Activated CD4-positive, alpha-beta T cell treated with anti-CD3 and anti-CD28 coated beads, Interleukin-2, Interleukin-6, amounts not matched to agents 100 ng/mL and 50 ng/mL, durations not matched to agents 16 hours and 8 hours (primary cell): Measurements from ENCODE around the gene LFNG.
"Not testable (repeated sequence)": the region's sequence is repeated elsewhere in the genome, so short reads cannot be mapped to it uniquely, and the experiment has no call there.

Experiments used
- DNase-seq: peaks from one replicate; pipeline ENCODE4 v3.0.0-alpha.2; 2020

Gene LFNG

DNA sequence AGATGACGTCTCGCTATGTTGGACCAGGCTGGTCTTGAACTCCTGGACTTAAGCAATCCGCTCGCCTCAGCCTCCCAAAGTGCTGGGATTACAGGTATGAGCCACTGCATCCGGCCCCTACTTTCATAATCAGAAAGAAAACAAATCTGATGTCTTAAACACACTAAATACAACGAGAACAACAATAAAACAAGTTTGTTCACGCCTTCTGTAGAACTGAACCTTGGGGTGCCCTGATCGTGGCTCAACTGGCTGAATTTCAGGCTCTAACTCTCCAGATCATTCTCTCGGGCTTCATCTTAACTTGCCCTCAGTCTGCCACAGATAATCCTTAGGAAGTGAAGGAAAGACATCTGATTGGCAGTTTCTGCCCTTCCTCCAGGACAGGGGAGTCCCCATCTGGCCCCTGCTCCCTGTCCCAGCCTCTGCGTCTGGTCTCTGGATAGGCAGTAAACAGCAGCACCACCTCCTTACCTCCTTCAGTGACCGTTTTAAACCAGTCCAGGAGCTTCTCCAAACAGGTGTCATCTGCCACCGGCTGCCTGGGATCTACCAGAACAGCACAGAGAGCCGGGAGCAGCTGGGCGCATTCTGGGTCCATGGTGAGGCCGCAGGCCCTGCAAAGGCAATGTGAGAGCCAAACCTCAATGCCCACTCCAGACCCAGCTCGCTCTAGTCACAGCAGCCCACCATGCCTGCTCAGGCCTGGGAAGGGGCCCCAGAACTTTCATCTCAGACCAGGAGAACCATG is 34.4 kb downstream of the LFNG start:
- no peak for DNase-seq

DNA sequence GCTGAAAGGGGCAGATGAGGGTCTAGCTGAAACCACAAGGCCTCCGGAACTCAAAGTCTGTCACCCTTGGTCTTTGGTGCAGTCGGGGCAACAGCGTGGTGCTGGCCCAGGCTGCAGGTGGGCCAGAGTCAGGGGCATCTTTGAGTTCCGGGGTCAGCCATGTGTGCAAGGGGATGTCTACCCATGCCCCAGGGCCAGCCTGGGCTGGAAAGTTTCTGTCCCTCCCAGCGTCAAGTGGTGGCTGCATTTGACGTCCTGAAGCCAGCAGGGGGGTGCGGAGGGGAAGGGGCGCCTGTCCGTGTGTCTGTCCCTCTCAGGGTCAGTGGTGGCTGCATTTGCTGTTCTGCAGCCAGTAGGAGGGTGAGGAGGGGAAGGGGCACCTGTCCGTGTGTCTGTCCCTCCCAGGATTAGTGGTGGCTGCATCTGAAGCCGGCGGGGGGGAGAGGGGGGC is 35.1 kb downstream of the LFNG start:
- no peak for DNase-seq

DNA sequence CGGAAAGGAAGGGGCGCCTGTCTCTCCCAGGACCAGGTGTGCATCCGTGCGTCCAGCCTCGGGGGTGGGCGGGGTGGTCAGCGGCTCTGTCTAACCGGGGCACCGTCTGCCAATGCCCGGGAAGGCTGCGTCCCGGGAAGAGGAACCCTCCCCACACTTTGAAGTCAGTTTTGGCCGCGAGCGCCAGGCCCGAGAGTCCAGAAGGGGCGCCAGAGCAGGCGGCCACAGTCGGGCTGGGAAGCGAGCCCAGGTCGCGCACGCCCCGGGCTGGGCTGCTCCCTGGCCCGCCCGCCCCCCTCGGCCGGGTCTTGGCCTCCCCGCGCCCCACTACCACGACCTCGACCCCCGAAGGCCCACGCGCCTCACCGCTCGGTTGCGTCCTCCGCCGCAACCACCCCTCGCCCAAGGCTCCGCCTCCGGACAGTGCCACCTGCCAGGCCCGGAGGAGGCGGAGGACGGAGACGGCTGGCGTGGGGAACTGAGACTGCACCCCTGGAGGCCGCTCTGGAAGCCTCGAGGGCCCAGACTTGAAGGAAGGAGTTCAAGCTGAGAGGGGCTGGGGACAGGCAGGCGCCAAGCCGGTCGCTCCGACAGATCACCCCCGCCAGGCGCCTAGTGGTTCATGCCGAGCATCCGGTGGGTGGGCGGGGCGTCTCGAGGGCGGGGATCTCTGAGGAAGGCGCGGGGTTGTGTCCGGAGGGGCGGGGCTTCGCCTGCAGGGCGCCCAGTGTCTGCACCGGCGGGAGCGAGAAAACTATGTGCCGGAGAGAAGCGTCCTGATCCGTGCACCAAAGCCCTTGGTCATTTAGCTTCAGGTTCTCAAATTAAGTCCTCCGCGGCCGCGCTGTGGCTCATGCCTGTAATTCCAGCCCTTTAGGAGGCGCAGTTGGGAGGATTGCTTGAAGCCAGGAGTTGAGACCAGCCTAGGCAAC is 35.8 kb downstream of the LFNG start, which contains the start of gene BRAT1:
Gene BRAT1 (minus strand): TSS at position 404 of the 932 bp plus-strand sequence. CDS start 1,093 bp downstream, outside the sequence.
- DNase-seq, result peak; percentile 96

DNA sequence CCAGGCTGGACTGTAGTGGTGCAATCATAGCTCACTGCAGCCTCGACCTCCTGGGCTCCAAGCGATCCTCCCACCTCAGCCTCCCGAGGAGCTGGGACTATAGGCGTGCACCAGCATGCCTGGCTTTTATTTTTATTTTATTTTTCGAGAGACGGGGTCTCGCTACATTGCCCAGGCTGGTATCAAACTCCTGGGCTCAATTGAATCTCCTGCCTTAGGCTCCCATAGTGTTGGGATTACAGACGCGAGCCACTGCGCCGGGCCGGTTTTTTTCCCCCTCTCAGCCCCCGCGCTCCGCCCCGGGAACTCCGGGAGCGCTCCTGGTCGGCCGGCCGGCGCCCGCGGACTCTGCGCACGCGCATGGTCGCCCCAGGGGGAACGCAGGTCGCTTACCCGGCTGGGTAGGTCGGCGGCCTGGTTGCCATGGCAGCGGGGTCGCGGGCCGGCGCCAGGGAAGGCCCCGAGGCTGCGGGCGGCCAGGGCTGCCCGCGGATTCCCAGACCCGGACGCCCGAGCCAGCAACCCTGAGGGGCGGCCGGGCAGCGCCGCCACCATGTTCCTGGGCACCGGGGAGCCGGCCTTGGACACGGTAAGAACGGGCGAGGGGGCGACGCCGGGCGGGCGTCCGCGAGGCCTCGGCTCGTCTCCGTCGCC is 39.2 kb downstream of the LFNG start, which contains the start of gene IQCE:
Gene IQCE (plus strand): TSS at position 351 of the 654 bp plus-strand sequence. CDS start 203 bp downstream, at position 554.
- peak; percentile 94 for DNase-seq

DNA sequence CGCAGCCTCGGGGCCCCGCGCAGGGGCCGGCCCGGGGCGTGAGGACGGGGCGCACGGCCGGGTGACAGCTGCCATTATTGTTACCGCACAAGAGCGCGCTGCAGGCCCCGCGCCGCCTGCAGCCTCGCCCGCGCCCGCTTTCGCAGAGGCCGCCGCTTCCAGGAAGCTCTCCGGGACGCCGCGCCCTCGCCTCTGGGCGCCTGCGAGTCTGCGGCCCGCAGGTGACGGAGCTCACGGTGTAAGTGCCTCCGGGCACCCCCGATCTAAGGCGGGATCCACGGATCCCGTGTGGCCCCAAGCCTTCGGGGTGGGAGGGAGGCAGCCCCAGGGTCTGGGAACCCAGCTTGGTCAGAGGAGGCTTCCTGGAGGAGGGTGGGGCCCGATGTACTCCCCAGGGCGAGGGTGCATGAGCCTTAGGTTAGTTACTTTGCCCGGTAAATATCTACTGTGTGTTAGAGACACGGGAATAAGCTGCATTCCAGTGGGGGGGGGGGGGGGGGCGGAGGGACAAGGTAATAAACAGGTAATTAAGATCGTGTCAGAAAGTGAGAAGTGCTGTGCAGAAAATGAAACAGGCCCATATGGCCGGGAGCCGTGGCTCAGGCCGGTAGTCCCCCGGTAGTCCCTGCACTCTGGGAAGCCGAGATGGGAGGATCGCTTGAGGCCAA is 39.8 kb downstream of the LFNG start:
- DNase-seq, result peak; percentile 42

DNA sequence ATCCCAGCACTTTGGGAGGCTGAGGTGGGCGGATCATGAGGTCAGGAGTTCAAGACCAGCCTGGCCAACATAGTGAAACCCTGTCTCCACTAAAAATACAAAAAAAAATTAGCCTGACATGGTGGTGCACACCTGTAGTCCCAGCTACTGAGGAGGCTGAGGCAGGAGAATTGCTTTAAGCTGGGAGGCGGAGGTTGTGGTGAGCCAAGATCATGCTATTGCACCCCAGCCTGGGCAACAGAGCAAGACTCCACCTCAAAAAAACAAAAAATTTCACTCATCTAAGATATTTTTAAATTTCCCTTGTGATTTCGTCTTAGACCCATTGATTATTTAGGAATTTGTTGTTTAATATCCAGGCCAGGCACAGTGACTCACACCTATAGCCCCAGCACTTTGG is 44.4 kb downstream of the LFNG start:
- DNase-seq, result not testable (repeated sequence)

DNA sequence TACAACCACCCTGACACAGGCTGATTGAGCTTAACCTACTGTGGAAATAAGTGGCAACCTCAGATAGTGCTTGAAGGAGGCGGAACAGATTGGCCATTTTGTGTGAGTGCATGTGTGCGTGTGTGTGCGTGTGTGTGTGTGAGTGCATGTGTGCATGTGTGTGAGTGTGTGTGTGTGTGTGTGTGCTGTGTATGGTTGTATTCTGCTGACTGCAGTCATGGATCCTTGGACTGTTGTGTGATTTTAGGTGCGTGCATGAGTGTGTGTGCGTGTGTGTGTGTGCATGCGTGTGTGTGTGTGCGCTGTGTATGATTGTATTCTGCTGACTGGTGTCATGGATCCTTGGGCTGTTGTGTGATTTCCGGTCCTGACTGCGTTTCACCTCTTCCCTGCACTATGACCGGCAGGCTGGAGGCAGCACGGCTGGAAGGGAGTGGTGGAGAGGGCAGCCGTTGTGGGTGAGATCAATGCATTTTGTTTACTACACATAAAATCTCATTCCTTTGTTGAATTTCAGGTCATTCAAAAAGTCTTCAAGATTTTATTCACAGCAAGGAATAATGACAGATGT is 45.5 kb downstream of the LFNG start:
- no peak for DNase-seq

DNA sequence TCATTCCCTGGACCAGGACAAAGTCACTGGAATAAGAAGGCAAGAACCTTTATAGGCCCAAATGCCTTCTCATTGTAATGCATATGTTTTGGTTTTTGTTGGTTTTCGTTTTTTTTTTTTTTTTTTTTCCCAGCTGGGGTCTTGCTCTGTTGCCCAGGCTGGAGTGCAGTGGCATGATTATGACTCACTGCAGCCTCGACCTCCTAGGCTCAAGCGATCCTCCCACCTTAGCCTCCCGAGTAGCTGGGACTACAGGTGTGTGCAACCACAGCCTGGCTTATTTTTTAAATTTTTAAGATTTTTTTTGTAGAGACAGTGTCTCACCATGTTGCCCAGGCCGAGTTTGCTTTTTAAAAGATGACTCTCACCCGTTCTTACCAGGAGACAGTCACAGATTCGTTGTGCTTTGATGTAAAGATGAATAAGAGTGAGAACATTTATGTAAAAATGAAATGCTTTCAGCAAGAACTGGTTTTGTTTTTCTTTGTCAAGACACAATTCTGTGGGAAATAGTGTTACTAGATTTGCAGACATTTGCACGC is 46.8 kb downstream of the LFNG start:
- DNase-seq, result no peak

DNA sequence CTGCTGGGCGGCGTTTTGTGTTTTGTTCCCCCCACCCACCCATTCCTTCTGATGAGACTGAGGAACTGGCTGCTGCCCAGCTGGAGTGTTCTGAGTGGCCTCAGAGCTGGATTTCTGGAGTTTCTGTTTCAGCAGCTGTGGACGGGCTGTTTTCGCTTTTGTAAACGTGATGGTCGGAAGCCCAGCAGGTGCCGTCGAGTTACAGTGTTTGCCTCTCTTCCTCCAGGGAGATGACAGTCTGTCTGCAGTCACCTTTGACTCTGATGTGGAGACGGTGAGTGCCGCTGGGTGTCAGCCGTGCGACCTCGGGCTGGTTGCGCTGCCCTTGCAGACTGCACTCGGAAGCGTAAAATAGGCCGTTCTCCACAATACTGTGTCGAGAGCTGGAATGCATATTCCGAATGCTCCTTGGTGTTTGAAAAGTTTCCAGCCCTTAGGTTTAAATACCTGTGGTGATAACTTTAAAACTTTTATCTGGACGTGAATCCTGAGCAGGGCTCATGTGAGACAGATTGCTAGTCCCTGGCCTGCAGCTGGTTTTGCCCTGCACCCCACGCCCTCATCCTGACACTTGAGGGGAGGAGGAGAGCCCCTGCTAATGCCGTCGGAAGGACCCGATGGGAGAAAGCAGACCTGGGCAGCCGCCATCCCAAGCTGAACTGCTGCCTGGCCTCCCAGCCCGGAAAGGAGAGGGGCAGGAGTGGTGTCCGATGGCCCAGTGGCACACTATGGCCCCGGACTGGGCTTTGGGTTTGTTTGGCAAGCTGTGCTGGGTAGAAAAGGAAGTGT is 47.5 kb downstream of the LFNG start:
- DNase-seq, result no peak

DNA sequence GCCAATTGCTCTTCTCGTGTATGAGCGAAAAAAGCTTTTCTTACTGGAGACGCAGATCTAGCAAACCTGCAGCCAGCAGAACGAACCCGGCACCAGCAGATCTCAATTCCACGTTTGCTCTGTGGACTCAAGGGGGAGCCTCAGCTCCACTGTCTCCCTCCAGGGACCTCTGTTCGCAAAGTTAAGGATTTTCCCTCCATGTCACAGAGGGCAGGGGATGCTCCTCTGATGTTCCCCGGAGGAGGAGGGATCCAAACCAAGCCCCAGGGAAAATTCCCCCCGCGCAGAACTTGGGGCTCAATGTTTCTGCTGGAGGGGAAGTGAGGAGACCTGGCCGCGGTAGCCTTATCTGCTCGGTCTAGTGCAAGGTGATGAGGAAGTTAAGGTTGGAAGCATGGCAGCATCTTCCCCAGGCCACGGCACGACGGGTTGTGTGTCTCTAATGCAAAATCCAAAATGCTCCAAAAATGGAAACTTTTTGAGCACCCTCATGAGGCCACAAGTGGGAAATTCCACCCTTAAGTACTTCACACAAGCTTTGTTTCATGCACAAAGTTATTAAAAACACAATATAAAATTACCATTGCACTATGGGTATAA is 48.2 kb downstream of the LFNG start:
- no peak for DNase-seq

DNA sequence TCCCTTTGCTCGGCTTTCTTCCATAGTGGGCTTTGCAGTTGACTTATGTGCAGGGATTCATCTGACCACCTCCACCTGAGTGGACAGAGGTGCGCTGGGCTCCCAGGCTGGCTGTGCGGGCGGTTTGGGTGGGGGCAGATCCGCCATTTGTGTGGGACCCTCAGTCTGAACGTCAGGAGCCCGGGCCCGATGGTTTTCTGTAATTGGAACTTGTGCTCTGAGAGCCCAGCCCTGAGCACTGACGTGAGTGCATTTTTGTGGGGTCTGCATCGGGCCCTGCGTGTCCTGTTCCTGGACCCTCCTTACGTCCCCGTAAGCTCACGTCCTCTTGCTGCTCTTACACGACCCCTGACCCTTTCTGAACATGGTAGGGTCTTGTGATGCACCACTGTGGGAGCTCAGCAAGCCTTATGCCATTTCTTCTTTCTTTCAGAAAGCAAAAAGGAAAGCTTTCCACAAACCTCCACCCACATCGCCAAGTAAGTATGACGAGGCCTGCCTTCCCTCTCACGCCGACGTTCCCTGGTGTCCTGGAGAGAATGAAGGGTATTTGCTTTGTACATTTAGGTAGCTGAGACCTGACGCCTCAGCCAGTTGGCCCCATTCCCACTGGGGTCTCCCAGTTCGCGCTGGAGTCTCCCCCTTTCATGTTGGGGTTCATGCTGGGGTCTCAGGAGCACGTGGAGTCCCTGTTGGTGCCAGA is 49.1 kb downstream of the LFNG start:
- DNase-seq, result no peak

DNA sequence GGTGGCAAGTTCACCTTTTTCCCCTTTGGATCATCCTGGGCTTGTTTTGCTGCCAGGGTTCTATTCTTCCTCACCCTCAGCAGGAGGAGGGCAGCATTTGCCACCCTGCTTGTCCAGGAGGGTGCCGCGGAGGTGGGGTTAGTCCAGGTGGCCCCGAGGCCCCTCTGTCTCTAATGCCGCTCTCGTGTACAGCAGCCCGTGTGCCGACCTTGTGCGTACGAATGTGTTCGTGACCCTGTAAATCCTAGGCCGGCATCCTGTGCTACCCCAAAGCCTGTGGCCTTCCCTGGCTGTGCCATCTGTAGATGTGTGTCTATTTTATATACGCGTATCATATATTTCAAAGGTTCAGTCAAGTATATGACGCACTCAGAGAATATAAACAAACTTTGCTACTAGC is 49.8 kb downstream of the LFNG start:
- DNase-seq, result no peak

DNA sequence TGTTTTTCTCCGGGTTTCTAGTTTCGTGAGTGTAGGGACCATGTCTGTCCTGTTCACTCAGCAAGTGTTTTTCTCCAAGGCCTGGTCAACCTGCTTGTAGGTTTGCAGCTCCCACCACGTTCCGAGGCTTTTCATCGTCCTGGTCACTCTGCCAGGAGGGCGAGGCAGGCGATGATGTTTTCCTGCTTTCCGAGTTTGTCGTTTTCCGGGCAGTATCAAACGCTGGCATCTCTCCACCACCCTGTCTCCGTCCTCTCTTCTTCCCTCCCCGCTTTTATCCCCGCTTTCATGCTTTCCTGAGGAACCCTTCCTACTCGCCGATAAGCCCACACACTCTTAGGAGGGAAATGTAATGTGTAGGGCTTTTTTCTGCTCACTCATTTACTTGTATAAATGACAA is 50.4 kb downstream of the LFNG start:
- no peak for DNase-seq

DNA sequence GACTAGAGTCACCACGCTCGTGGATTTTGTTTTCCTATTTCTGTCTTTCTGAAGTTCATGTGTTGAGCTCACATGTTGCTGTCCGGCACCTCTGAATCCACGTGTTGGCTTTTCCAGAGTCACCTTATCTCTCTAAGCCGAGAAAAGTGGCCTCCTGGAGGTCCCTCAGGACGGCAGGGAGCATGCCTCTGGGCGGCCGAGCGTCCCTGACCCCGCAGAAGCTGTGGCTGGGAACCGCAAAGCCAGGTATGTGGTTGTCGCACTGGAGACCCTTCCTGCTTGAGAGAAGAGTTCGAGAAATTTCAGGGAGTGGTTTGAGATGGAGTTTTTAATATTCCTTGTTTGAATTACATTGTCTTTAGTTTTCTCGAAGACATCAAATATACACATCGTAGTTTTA is 51.8 kb downstream of the LFNG start:
- no peak for DNase-seq

DNA sequence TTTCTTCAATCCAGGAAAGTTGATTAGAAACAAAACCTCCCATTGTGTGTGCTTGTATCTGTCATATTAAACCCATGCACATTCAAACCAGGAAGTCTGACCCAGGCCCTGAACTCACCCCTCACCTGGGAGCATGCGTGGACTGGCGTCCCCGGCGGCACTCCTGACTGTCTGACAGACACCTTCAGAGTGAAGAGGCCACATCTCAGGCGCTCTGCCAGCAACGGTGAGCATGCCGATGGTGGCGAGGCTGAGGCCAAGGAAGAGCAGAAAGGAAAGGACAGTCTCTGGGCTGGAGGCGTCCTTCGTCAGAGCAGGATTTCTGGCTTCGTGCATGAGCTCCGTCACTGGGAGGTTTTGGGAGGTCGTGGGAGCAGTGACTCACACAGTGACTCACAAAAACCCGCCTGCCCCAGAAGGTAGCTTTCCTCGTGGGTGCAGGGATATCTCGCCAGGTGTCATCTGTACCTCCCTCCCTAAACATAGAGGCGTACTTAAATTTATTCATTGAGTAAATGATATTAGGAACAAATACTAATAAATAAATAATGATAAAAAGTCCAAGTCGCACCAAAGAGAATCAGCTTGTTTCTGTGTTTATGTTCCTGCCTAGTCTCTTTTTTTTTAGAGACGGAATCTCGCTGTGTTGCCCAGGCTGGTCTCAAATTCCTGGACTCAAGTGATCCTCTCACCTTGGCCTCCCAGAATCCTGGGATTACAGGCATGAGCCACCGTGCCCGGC is 52.7 kb downstream of the LFNG start:
- DNase-seq, result no peak

DNA sequence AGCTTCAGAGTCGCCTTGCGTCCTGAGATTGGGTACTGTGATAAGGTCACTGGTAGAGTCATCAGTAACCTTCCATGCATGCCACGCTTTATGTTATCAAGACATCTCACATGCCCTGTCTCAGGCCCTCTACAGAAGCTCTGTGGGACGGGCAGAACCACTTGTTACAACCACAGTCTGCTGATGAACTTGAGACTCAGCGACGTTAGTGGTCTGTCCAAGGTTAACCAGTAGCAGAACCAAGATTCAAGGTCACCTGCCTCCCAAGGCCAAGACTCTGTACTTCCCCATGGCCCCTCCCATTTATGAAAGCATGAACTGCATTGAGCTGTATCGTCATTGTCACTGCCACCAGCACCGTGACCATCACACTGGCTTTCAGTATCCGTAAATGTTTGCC is 54.2 kb downstream of the LFNG start:
- DNase-seq, result no peak

DNA sequence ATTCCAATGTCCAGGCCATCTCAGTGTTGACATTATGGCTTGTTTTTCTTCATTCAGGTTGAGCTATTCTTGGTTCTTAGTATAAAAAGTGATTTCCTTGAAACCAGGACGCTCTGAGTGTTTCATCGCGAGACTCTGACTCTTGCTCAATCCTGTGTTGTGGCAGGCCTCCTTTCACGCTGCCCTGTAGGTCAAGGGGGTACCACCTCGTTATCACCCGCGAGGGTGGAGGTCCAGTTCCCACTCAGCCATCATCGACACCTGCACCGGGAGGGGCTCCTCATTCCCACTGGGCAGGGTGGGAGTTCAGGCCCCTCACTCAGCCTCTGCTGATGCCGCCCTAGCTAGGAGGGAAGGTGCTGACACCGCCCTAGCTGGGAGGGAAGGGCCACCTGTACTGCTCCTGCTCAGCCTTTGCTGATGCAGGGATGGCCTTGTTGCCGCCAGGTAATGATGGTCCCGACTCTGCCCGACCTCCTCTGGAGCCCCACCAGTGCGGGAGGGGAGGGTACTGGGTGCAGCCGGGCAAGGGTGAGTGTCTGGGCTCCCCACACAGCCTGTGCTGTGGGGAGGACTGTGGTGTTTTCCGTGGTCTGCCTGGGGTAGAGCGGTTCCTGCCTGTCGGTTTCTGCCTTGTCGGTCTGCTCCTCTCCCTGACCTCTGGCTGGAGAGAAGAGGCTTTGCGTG is 55.6 kb downstream of the LFNG start:
- no peak for DNase-seq

DNA sequence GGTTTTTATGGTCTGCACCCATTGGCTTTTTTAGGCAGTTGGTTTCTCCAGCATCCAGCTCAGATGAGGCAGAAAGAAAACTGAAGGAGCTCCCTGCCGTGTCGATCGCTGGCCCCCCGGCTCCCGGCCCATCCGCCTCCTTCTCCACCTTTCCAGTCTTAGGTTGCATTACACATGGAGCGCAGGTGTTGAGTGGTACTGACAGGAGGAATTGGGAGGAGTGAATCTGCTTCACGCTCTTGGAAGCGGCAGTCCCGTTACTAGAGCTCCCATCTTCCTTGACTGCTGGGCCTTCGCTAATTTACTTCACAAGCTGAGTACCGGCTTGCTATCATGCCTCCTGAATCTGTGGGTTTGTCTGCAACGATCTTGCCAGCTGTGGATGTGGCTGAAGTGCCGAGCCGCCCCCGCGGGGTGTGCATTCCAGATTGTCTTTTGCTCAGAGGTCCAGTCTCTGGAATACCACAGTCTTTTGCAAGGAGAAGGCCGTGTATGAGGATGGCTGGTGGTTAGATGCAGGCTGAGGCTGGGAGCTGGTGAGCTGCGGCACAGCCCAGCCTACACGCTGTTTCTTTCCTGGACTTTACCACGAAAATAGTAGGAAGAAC is 56.3 kb downstream of the LFNG start:
- DNase-seq, result no peak
